ENCODE measurements around the gene DCLK1.

The DCLK1 gene

GRCh38 chr13:36006347-36006746 is 124.8 kb downstream of the DCLK1 start:
- no peak overlapping the region for H3K4me2 ChIP-seq (ENCODE audit: low read depth, low read length, poor library complexity, severe bottlenecking)
- no peaks in the 10 kb centered on the region for H3K27me3 ChIP-seq (ENCODE audit: insufficient read depth, low read length, poor library complexity, severe bottlenecking)
- H3K4me3 ChIP-seq (ENCODE audit: low read length, poor library complexity, severe bottlenecking), result no peak overlapping the region
- H3K4me1 ChIP-seq (ENCODE audit: insufficient read depth, low read length, poor library complexity, severe bottlenecking), result no peaks in the 10 kb centered on the region
- H2AFZ ChIP-seq (ENCODE audit: low read length), result no peak overlapping the region
- no peaks in the 10 kb centered on the region for H3K79me2 ChIP-seq (ENCODE audit: insufficient read depth, low read length)
- H3K36me3 ChIP-seq (ENCODE audit: insufficient read depth, low read length), result no peaks in the 10 kb centered on the region
- TF ChIP-seq EZH2phosphoT487 (IDR thresholded peaks at IDR 0.05; ENCODE audit: borderline replicate concordance) (no peak), CTCF (conservative IDR thresholded peaks at IDR 0.05; ENCODE audit: low read length) (no peak)
- no peak overlapping the region for H3K9ac ChIP-seq (ENCODE audit: low read depth, low read length, poor library complexity, severe bottlenecking)
- no peaks in the 10 kb centered on the region for H4K20me1 ChIP-seq (ENCODE audit: insufficient read depth, low read length, poor library complexity, severe bottlenecking)
- no peaks in the 10 kb centered on the region for H3K9me3 ChIP-seq (ENCODE audit: insufficient read depth, low read depth, low read length)
- H3F3A ChIP-seq (ENCODE audit: low read depth), result no peaks in the 10 kb centered on the region
- no peaks in the 10 kb centered on the region for H3K9me2 ChIP-seq (replicated peaks; ENCODE audit: low read depth, low read length)

GRCh38 chr13:36001561-36001960 is 129.6 kb downstream of the DCLK1 start:
- no peak overlapping the region for H2AFZ ChIP-seq (ENCODE audit: low read length)
- TF ChIP-seq EZH2phosphoT487 (IDR thresholded peaks at IDR 0.05; ENCODE audit: borderline replicate concordance) (no peak), CTCF (conservative IDR thresholded peaks at IDR 0.05; ENCODE audit: low read length) (no peak)
- no peaks in the 10 kb centered on the region for H3K9me3 ChIP-seq (ENCODE audit: insufficient read depth, low read depth, low read length)
- no peak overlapping the region for H3K4me3 ChIP-seq (ENCODE audit: low read length, poor library complexity, severe bottlenecking)
- no peaks in the 10 kb centered on the region for H4K20me1 ChIP-seq (ENCODE audit: insufficient read depth, low read length, poor library complexity, severe bottlenecking)
- no peaks in the 10 kb centered on the region for H3K27me3 ChIP-seq (ENCODE audit: insufficient read depth, low read length, poor library complexity, severe bottlenecking)
- no peak overlapping the region for H3K9ac ChIP-seq (ENCODE audit: low read depth, low read length, poor library complexity, severe bottlenecking)
- no peaks in the 10 kb centered on the region for H3K79me2 ChIP-seq (ENCODE audit: insufficient read depth, low read length)
- H3K4me1 ChIP-seq (ENCODE audit: insufficient read depth, low read length, poor library complexity, severe bottlenecking), result no peaks in the 10 kb centered on the region
- no peak overlapping the region for H3K4me2 ChIP-seq (ENCODE audit: low read depth, low read length, poor library complexity, severe bottlenecking)
- no peaks in the 10 kb centered on the region for H3F3A ChIP-seq (ENCODE audit: low read depth)
- H3K36me3 ChIP-seq (ENCODE audit: insufficient read depth, low read length), result no peaks in the 10 kb centered on the region
- H3K9me2 ChIP-seq (replicated peaks; ENCODE audit: low read depth, low read length), result no peaks in the 10 kb centered on the region

GRCh38 chr13:36000028-36000427 is 131.2 kb downstream of the DCLK1 start:
- no peak overlapping the region for H3K9ac ChIP-seq (ENCODE audit: low read depth, low read length, poor library complexity, severe bottlenecking)
- no peaks in the 10 kb centered on the region for H3K27me3 ChIP-seq (ENCODE audit: insufficient read depth, low read length, poor library complexity, severe bottlenecking)
- H4K20me1 ChIP-seq (ENCODE audit: insufficient read depth, low read length, poor library complexity, severe bottlenecking), result no peaks in the 10 kb centered on the region
- H3K79me2 ChIP-seq (ENCODE audit: insufficient read depth, low read length), result no peaks in the 10 kb centered on the region
- H2AFZ ChIP-seq (ENCODE audit: low read length), result no peak overlapping the region
- H3K4me2 ChIP-seq (ENCODE audit: low read depth, low read length, poor library complexity, severe bottlenecking), result no peak overlapping the region
- H3K4me3 ChIP-seq (ENCODE audit: low read length, poor library complexity, severe bottlenecking), result no peak overlapping the region
- H3K9me2 ChIP-seq (replicated peaks; ENCODE audit: low read depth, low read length), result no peaks in the 10 kb centered on the region
- no peaks in the 10 kb centered on the region for H3K9me3 ChIP-seq (ENCODE audit: insufficient read depth, low read depth, low read length)
- no peaks in the 10 kb centered on the region for H3F3A ChIP-seq (ENCODE audit: low read depth)
- TF ChIP-seq CTCF (conservative IDR thresholded peaks at IDR 0.05; ENCODE audit: low read length) (no peak), EZH2phosphoT487 (IDR thresholded peaks at IDR 0.05; ENCODE audit: borderline replicate concordance) (no peak)
- H3K36me3 ChIP-seq (ENCODE audit: insufficient read depth, low read length), result no peaks in the 10 kb centered on the region
- H3K4me1 ChIP-seq (ENCODE audit: insufficient read depth, low read length, poor library complexity, severe bottlenecking), result no peaks in the 10 kb centered on the region

All from Loucy (cell line).